Esophagus squamous epithelium (tissue), 5 donors: Measurements from ENCODE around the gene C19orf67. TPM values are rescaled to one million over a fixed set of nuclear protein-coding genes. Genes with fewer than 3 reads are reported as not detected.

Experiments used
- DNase-seq: peaks from one replicate; lab custom pipeline; 2025; lab: John Stamatoyannopoulos, UW
- H3K27ac ChIP-seq, 4 donors: fragments of 200-600 bp; sonication (generic); one replicate each; pipeline ENCODE4 v1.5.1; 2016 to 2019; ENCODE audit warnings: mild to moderate bottlenecking in 1 of 4
- H3K27me3 ChIP-seq, 4 donors: fragments of 200-600 bp; sonication (generic); 1 replicate in 3 of 4; 2 replicates in 1 of 4; pipeline versions ENCODE4 v1.5.1 to v1.6.0; 2017 to 2021; ENCODE audit warnings: antibody characterized with exemption in 1 of 4
- H3K36me3 ChIP-seq, 3 donors: fragments of 200-600 bp; sonication (generic); one replicate each; pipeline ENCODE4 v1.5.1; 2016 to 2019
- H3K4me1 ChIP-seq, 3 donors: fragments of 200-600 bp; sonication (generic); one replicate each; pipeline ENCODE4 v1.5.1; 2017 to 2019
- H3K4me3 ChIP-seq, 4 donors: fragments of 200-600 bp; sonication (generic); 1 replicate in 3 of 4; 2 replicates in 1 of 4; pipeline ENCODE4 v1.5.1; 2016 to 2019; ENCODE audit warnings: mild to moderate bottlenecking in 2 of 4, moderate library complexity in 1 of 4
- H3K9me3 ChIP-seq, 3 donors: fragments of 200-600 bp; sonication (generic); one replicate each; pipeline ENCODE4 v1.5.1; 2016 to 2019
- POLR2A ChIP-seq, 4 donors: fragments of 450-650 bp; IDR thresholded peaks; one replicate each; pipeline ENCODE4 v1.6.1; 2017; ENCODE audit warnings: antibody characterized with exemption in 4 of 4, mild to moderate bottlenecking in 4 of 4, moderate library complexity in 3 of 4
- WGBS, 2 donors: methylation state at CpG; one replicate each; pipeline ENCODE4 v1.1.5; 2018; 5-methylcytosine and 5-hydroxymethylcytosine counted together
- intact Hi-C: fragments of 100-400 bp; cut with DNase I; formaldehyde crosslinking; loops from one replicate; pipeline ENCODE4 v1.15.0; 2022
- total RNA-seq, 4 donors: library from RNA; depleted of rRNA; stranded (reverse); fragments of >200 nt; gene quantifications; one replicate each; pipeline ENCODE4 v1.1.0, GENCODE V29; 2016
- TF ChIP-seq, protein P1 (sequence below), 6 experiments: fragments of 450-650 bp in 4 of 6; fragments of 200-600 bp in 2 of 6; sonication (generic) in 2 of 6; IDR thresholded peaks; one replicate each; pipeline ENCODE4 v1.5.1; 2016 to 2019; ENCODE audit warnings: antibody characterized with exemption in 6 of 6, mild to moderate bottlenecking in 4 of 6, moderate library complexity in 4 of 6
- donor health status: DM: yes; HTN: yes; CAD: no.

The C19orf67 gene
- total RNA-seq, 4 donors from 2014 or later = not detected

DNA sequence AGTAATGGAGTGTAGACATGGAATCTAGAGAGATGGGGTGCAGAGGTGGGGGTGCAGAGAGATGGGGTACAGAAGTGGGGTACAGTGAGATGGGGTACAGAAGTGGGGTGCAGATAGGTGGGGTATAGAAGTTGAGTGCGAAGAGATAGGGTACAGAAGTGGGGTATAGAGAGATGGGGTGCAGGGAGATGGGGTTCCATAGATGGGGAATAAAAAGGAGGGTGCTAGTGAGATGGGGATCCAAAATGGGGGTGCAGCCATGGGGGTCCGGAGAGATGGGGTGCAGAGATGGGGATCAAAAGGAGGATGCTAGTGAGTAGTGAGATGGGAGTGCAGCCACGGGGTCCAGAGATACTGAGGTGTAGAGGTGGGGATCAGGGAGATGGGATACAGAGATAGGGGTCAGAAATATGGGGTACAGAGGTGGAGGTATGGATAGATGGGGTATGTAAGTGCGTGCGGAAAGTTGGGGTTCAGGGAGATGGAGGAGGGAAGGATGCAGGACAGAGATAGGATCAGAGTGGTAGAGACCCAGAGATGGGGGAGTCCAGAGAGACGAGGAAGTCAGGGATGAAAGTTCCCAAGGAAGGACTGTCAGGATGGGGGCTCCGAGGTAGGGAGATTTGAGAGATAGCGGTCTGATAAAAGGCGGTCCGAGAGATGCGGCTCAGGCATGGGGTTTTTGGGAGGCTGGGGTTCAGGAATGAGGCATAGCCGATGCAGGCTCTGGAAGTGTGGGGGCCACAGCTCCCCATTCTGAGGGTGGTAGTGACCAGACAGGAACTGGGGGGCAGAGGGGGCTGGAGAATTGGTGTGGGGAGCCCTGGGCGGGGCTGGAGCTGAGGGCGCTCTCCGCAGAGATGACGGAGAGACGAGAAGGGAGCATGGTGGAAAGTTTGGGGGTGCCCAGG, 27.1 kb downstream of the C19orf67 start:
- Histone ChIP-seq H3K4me3 (peak overlapping the region in 1 of 4 donors; percentile 64), H3K4me1 (peaks cover 8 to 32% (median 12%) of the 10 kb centered on the region in 3 donors), H3K27me3 (peaks cover 0 to 70% (median 6%) of the 10 kb centered on the region in 4 donors), H3K9me3 (no peaks in the 10 kb centered on the region), H3K36me3 (no peaks in the 10 kb centered on the region), H3K27ac (no peak overlapping the region)
- DNase-seq = no peak
- WGBS, 2 donors = 25% methylated on average over 17 of the region's 17 CpGs
- intact Hi-C loops = no loop called here
- no peak for TF ChIP-seq POLR2A (IDR thresholded peaks at IDR 0.05)

DNA sequence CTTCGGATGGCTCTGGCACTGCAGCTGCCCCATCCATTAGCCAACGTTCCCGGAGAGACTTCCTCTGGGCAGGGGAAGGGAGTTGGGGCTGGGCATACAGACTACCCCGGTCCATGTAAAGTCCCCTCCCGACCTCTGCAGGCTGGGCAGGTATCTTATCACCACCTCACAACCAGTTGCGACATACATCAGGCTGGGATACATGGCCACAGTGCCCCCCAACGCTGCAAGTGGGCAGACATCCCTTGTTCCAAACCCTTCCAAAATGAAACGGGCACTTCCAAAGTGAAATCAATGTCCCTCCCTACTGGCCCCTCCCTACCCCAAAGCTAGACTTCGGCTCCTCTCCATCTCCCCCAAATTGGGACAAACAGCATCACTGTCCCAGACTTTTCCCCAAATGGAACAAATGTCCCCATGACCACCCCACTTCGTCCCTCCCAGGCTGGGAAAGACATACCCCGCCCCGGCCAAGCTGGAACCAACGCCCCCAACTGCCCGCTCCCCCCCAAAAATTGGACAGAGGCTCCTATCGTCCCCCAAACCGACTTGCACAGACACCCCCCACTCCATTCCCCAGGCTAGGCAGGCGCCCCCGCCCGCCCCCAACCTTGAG, 28.7 kb downstream of the C19orf67 start:
- DNase-seq = no peak
- Histone ChIP-seq H3K9me3 (no peaks in the 10 kb centered on the region), H3K36me3 (peaks cover 0 to 7% (median 0%) of the 10 kb centered on the region in 3 donors), H3K4me1 (peaks cover 8 to 27% (median 9%) of the 10 kb centered on the region in 3 donors), H3K27ac (peak overlapping the region in 1 of 4 donors; percentile 25), H3K4me3 (peak overlapping the region in 3 of 4 donors; percentile 25 to 64 (median 42)), H3K27me3 (peaks cover 0 to 56% (median 6%) of the 10 kb centered on the region in 4 donors)
- intact Hi-C loops = no loop called here
- 17 to 45% methylated on average over 7 to 9 of the region's 19 CpGs for WGBS, 2 donors
- no peak for TF ChIP-seq POLR2A (IDR thresholded peaks at IDR 0.05)
- TF ChIP-seq, protein P1, sequence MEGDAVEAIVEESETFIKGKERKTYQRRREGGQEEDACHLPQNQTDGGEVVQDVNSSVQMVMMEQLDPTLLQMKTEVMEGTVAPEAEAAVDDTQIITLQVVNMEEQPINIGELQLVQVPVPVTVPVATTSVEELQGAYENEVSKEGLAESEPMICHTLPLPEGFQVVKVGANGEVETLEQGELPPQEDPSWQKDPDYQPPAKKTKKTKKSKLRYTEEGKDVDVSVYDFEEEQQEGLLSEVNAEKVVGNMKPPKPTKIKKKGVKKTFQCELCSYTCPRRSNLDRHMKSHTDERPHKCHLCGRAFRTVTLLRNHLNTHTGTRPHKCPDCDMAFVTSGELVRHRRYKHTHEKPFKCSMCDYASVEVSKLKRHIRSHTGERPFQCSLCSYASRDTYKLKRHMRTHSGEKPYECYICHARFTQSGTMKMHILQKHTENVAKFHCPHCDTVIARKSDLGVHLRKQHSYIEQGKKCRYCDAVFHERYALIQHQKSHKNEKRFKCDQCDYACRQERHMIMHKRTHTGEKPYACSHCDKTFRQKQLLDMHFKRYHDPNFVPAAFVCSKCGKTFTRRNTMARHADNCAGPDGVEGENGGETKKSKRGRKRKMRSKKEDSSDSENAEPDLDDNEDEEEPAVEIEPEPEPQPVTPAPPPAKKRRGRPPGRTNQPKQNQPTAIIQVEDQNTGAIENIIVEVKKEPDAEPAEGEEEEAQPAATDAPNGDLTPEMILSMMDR (IDR thresholded peaks at IDR 0.05) = no peak

DNA sequence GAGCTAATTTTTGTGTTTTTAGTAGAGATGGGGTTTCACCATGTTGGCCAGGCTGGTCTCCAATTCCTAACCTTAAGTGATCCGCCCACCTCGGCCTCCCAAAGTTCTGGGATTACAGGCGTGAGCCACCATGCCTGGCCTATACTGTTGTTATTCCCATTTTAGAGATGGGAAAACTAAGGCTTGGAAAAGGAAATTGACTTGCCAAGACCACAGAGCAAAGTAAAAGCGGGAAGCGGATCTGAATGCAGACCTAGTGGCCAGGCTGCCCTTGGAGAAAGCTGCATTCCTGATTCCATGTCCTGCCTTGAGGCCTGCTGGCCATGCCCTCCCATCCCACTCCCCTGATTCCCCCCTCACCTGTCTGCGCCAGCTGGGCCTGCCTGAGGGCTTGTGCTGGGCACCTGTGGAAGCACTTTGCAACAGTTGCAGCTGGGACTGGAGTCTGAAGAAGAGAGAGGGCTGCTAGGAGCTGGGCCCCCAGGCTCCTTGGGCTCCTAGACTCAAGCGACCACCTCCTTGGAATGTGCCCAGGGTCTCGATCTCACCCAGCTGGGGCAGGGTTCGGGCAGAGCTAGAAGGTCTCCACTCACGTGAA, 29.4 kb downstream of the C19orf67 start:
- Histone ChIP-seq H3K27me3 (peaks cover 0 to 49% (median 6%) of the 10 kb centered on the region in 4 donors), H3K36me3 (peaks cover 0 to 10% (median 0%) of the 10 kb centered on the region in 3 donors), H3K27ac (no peak overlapping the region), H3K4me1 (peaks cover 6 to 24% (median 8%) of the 10 kb centered on the region in 3 donors), H3K4me3 (no peak overlapping the region), H3K9me3 (no peaks in the 10 kb centered on the region)
- DNase-seq = no peak
- 91 to 97% methylated on average over 4 to 7 of the region's 10 CpGs for WGBS, 2 donors
- no peak for TF ChIP-seq POLR2A (IDR thresholded peaks at IDR 0.05)
- TF ChIP-seq, protein P1 (IDR thresholded peaks at IDR 0.05) = no peak
- intact Hi-C loops = no loop called here

DNA sequence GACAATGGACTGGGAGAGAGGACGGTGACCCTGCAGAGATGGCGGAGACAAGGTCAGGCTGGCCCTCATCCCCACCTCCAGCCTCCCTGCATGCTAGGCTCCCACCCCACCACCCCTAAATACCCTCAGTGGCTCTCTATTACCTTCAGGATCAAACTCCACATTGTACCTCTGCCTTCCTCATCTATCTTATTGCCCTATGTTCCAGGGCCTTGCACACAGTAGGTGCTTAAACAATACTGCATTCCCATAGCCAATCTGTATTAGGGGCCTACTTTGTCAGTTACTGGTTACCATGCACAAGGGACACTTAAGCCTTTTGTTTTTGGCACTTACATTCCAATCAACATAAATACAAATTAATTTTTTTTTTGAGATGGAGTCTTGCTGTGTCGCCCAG, 30.2 kb downstream of the C19orf67 start:
- peaks cover 0 to 42% (median 6%) of the 10 kb centered on the region in 4 donors for H3K27me3 ChIP-seq
- H3K4me3 ChIP-seq = no peak overlapping the region
- 81 to 92% methylated on average over 3 of the region's 3 CpGs for WGBS, 2 donors
- TF ChIP-seq POLR2A (IDR thresholded peaks at IDR 0.05) = no peak
- TF ChIP-seq, protein P1 (IDR thresholded peaks at IDR 0.05) = no peak
- peaks cover 0 to 18% (median 0%) of the 10 kb centered on the region in 3 donors for H3K36me3 ChIP-seq
- intact Hi-C loops = no loop called here
- peaks cover 6 to 24% (median 8%) of the 10 kb centered on the region in 3 donors for H3K4me1 ChIP-seq
- H3K27ac ChIP-seq = no peak overlapping the region
- DNase-seq = no peak
- H3K9me3 ChIP-seq = no peaks in the 10 kb centered on the region

DNA sequence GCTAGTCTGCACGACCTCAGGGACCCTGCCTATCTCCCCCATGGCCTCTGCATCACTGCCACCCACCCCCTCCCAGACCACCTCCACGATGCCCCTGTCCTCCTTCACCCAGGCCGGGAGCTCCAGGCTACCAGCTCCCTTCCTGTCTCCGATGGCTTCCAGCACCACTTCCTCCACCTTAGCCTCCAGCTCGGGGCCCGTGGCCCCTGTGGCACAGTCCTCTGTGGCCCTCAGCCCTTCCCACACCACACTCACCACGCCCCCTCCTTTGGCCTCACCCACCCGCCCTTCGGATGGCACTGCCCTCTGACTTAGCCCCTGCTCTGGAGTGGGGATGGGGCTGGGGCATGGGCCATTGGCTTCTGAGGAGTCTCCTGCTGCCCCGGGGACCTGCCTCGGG, 30.9 kb downstream of the C19orf67 start:
- H3K4me3 ChIP-seq = no peak overlapping the region
- H3K9me3 ChIP-seq = no peaks in the 10 kb centered on the region
- H3K4me1 ChIP-seq = peaks cover 6 to 24% (median 8%) of the 10 kb centered on the region in 3 donors
- H3K36me3 ChIP-seq = peaks cover 0 to 20% (median 0%) of the 10 kb centered on the region in 3 donors
- no peak overlapping the region for H3K27ac ChIP-seq
- intact Hi-C loops = no loop called here
- peaks cover 0 to 35% (median 6%) of the 10 kb centered on the region in 4 donors for H3K27me3 ChIP-seq
- TF ChIP-seq POLR2A (IDR thresholded peaks at IDR 0.05) = no peak
- TF ChIP-seq, protein P1 (IDR thresholded peaks at IDR 0.05) = no peak
- no peak for DNase-seq
- 69% methylated on average over 9 of the region's 11 CpGs; no CpG with 5 or more reads in 1 of the 2 donors for WGBS, 2 donors
